Endothelial cell of hepatic sinusoid (primary cell): ENCODE results near the gene MAGI1.
"Not testable (repeated sequence)": the region's sequence is repeated elsewhere in the genome, so short reads cannot be mapped to it uniquely, and the experiment has no call there.

Source experiments
- in situ Hi-C: cut with HindIII; loops from 2 replicates; pipeline ENCODE4 v1.10.0; 2017; ENCODE audit warnings: low sequenced_read_pairs

The MAGI1 gene

DNA sequence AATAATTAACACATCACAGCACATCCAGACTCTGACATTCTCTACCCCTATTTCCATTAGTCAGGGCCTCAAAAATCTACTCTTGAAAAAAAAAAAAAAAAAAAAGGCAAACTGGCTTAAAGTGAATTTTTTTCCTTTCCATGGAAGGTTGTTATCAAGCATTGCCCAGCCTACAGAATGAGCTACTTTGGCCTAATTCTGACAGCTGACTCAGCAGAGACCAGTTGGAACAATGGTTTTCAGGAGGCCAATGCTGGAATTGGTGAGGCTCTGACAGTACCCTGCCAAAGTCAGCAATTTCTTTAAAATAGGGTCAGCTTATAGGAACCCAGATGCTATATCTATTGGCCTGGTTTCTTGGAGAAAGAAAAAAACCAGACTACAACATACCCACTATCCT, 454.7 kb downstream of the MAGI1 start:
- in situ Hi-C loops = no loop called here

GRCh38 chr3:65583188-65583587, 455.5 kb downstream of the MAGI1 start:
- in situ Hi-C loops = no loop called here

GRCh38 chr3:65582012-65582717, 456.6 kb downstream of the MAGI1 start:
- in situ Hi-C loops = no loop called here

GRCh38 chr3:65581313-65581712, 457.4 kb downstream of the MAGI1 start:
- in situ Hi-C loops = no loop called here

GRCh38 chr3:65578861-65579260, 459.9 kb downstream of the MAGI1 start:
- in situ Hi-C loops = no loop called here

GRCh38 chr3:65577843-65578430, 460.8 kb downstream of the MAGI1 start:
- in situ Hi-C loops = no loop called here

GRCh38 chr3:65576966-65577365, 461.8 kb downstream of the MAGI1 start:
- in situ Hi-C loops = no loop called here

DNA sequence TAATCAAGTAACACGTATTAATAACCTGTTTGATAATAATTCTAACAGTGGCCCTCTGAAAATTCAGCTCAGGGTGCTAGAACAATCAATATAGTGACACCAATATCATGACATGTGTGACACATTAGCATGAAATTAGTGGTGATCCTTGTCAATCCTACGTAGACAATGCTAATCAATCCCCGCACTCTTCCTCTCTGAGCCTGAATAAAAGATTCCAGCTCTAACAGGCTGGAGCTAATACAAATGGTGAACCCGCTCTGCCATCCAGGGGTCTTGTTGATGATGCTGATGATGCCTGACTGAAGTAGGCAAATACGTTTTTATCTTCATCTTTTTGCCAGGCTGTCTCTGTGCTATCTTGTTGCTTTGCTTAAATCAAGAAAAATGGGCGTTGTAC, 462.5 kb downstream of the MAGI1 start:
- in situ Hi-C loops = no loop called here

DNA sequence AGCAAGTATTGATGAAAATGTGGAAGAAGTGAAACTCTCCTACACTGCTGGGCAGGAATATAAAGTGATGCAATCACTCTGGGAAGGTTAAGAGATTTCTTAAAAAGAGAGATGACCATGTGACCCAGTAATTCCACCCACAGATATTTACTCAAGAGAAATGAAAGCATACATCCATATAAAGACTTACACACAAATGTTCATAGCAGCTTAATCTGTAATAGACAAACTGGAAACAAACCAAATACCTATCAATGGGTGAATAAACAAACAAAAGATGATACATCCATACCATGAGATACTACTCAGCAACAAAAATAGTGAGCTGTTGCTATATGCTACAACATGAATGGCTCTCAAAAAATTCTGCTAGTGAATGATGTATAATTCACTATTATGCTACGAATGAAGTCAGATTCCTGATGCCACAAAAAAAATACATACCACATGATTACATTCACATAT, 463.3 kb downstream of the MAGI1 start:
- in situ Hi-C loops = no loop called here

GRCh38 chr3:65573548-65574116, 465.1 kb downstream of the MAGI1 start:
- in situ Hi-C loops = no loop called here

GRCh38 chr3:65572175-65572777, 466.4 kb downstream of the MAGI1 start:
- in situ Hi-C loops = no loop called here

DNA sequence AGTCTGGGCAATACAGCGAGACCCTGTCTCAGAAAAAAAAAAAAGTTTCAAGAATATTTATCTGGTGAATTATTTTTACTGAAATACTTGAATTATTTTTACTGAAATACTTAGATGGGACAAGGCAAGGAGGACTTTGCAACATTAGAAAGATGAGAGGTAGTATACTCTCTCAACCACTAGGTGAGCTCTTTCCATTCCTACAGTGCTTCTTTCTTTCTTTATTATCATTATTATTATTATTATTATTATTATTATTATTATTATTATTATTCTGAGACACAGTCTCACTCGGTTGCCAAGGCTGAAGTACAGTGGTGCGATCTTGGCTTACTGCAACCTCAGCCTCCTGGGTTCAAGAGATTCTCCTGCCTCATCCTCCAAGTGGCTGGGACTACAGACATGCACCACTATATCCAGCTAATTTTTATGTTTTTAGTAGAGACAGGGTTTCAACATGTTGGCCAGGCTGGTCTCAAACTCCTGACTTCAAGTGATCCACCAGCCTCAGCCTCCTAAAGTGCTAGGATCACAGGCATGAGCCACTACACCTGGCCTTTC, 468.8 kb downstream of the MAGI1 start:
- in situ Hi-C loops = no loop called here

DNA sequence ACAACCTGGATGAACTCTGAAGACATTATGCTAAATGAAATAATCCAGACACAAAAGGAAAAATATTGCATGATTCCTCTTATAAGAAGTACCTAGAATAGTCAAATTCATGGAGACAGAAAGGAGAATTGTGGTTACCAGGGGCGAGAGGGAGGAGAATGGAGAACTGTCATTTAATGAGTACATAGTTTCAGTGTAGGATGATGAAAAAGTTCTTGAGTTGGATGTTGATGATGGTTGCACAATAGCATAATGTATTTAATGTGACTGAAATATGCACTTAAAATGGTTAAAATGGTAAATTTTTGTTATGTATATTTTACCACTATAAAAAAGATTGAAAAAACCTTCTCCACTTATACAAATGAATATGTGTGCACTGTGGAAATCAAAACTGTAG, 469.6 kb downstream of the MAGI1 start:
- in situ Hi-C loops = no loop called here

DNA sequence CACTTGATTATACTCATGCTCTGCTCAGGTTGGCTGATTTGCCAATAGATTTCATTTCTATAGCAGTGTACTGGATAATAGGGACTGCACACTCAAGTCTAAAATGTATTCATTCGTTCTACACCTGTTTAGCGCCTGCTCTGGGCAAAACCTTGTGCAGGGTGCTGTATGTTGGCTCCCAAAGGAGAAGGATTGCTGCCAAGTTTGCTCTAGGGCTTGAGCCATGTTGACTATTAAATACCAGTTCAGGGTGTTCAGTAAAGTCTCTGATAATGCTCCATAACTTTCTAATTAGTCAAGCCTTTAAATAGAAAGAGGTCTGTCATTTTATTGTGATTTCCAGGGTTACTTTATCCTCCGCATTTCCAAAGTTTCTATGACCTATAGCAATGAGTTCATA, 470.2 kb downstream of the MAGI1 start:
- in situ Hi-C loops = no loop called here

DNA sequence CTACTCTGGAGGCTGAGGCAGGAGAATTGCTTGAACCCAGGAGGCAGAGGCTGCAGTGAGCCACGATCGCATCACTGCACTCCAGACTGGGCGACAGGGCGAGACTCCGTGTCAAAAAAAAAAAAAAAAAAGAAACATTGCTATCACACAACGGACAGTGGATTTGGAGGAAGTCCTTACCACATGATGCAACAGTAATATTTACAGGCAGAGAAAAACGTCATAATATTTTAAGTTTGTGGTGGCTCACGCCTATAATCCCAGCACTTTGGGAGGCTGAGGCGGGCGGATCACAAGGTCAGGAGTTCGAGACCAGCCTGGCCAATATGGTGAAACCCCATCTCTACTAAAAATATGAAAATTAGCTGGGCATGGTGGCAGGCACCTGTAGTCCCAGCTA, 473.0 kb downstream of the MAGI1 start:
- in situ Hi-C loops = not testable (repeated sequence)

DNA sequence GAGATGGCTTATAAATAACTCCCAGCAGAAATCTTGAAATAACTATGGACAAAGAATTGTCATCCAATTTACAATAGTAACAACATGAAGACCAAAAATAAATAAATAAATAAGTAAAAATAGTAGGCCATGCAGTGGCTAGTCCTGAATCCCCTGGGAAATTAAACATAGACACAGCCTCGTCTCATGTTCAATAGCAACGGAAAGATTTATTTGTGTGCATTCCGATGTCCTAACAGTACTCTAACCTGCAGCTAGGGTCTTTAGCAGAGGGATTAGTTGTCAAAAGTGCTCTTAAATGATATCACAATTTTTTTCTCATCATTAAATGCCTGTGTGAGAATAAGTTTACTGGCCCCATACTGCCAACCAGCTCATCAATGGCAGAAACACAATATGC, 474.2 kb downstream of the MAGI1 start:
- in situ Hi-C loops = no loop called here

- in situ Hi-C loops = no loop called here
These were observed 474.9 kb downstream of the MAGI1 start for GRCh38 chr3:65563861-65564260.

DNA sequence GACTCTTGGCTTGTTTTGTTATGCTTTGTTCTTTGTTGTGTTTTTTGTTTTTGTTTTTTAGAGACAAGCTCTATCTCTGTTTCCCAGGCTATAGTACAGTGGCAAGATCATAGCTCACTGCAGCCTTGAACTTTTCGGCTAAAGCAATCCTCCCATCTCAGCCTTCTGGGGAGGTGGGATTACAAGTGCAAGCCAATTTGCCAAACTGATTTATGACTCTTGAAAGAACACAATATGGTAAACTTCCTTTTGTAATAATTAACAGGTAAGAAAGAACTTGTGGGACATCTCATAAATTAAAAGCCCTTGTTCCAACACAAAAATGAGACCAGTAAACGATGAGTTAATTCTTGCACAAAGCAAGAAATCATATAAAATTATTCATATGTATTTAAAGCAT, 476.3 kb downstream of the MAGI1 start:
- in situ Hi-C loops = no loop called here

- in situ Hi-C loops = no loop called here
These were observed 477.1 kb downstream of the MAGI1 start for GRCh38 chr3:65561617-65562016.

- in situ Hi-C loops = no loop called here
These were observed 477.8 kb downstream of the MAGI1 start for GRCh38 chr3:65560901-65561300.

DNA sequence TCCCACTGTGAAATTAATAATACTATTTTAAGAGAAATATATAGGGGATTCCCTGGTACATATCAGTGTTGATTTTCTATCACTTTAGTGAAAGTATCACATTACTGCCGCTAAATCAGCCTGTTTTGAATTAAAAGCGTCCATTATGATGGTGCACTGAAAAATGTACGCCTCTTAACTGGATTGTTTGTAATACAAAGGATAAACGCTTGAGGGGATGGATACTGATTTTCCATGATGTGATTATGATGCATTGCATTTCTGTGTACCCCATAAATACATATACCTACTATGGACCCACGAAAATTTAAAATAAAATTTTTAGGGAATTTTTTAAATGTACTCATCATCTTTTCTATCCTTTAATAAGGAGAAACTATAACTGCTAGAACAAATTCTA, 478.6 kb downstream of the MAGI1 start:
- in situ Hi-C loops = no loop called here

- in situ Hi-C loops = no loop called here
These were observed 479.1 kb downstream of the MAGI1 start for GRCh38 chr3:65559643-65560042.
